ENCODE measurements around the gene BACH2. TPM values are rescaled to one million over a fixed set of nuclear protein-coding genes. Genes with fewer than 3 reads are reported as not detected.

The BACH2 gene
- total RNA-seq, 5 donors from 2014 or later (not counting 1 experiment from before 2014, with no cell fraction given) = 81.9 to 196 (median 96.7) TPM

- Histone ChIP-seq H3K36me3 (ENCODE audit: control insufficient read depth in 2 of 2, extremely low read depth in 1 of 2, insufficient read depth in 1 of 2, low read length in 1 of 2) (no peaks in the 10 kb centered on the region), H3K9me3 (no peaks in the 10 kb centered on the region), H3K27me3 (replicated peaks in 1 of 2; ENCODE audit: control insufficient read depth in 2 of 2, extremely low read depth in 1 of 2, insufficient read depth in 2 of 2, low read length in 1 of 2) (no peaks in the 10 kb centered on the region), H3K4me1 (ENCODE audit: control insufficient read depth in 1 of 2, extremely low read depth in 1 of 2, insufficient read depth in 2 of 2, low read length in 2 of 2) (peaks cover 15 to 36% of the 10 kb centered on the region in 2 experiments), H3K27ac (ENCODE audit: low read length) (no peak overlapping the region), H3K4me3 (ENCODE audit: control insufficient read depth in 1 of 2, extremely low read depth in 1 of 2, low read length in 1 of 2) (no peak overlapping the region)
- DNase-seq = peak in 18 of 35 experiments; percentile 12 to 56 (median 30)
- 71% methylated on average over 5 of the region's 8 CpGs for WGBS (ENCODE audit: insufficient coverage)
- H3K9me3 Mint-ChIP-seq = no peaks in the 10 kb centered on the region
- ChIA-PET CTCF (no interaction called here), POLR2A (interaction anchor here in 1 of 2 donors (1.5 kb wide), 1 partner anchor 22 kb away, joined by 3 read pairs; no protein-coding TSS in a partner anchor)
- H3K27ac Mint-ChIP-seq = peak overlapping the region; percentile 77 to 87
- no peaks in the 10 kb centered on the region for H3K27me3 Mint-ChIP-seq
- ATAC-seq (replicated peaks in 1 of 4) = peak; percentile 64 to 84 (median 81)
- H3K36me3 Mint-ChIP-seq = peaks cover 38% of the 10 kb centered on the region
- H3K4me1 Mint-ChIP-seq = peaks cover 66 to 72% (median 72%) of the 10 kb centered on the region in 3 donors
- H3K4me3 Mint-ChIP-seq = peak overlapping the region in 2 of 3 donors; percentile 18 to 54
These were observed 47.2 kb downstream of the BACH2 start for GRCh38 chr6:90249458-90249857.

GRCh38 chr6:90249034-90249433, 47.6 kb downstream of the BACH2 start:
- H3K27me3 ChIP-seq (replicated peaks in 1 of 2; ENCODE audit: control insufficient read depth in 2 of 2, extremely low read depth in 1 of 2, insufficient read depth in 2 of 2, low read length in 1 of 2) = no peaks in the 10 kb centered on the region
- no peak overlapping the region for H3K4me3 ChIP-seq (ENCODE audit: control insufficient read depth in 1 of 2, extremely low read depth in 1 of 2, low read length in 1 of 2)
- Mint-ChIP-seq H3K27ac (peak overlapping the region; percentile 77 to 87), H3K36me3 (peaks cover 41% of the 10 kb centered on the region), H3K9me3 (no peaks in the 10 kb centered on the region), H3K4me3 (peak overlapping the region in 1 of 3 donors; percentile 54), H3K4me1 (peaks cover 65 to 74% (median 68%) of the 10 kb centered on the region in 3 donors), H3K27me3 (no peaks in the 10 kb centered on the region)
- H3K27ac ChIP-seq (ENCODE audit: low read length) = no peak overlapping the region
- DNase-seq (no peak), ATAC-seq (replicated peaks in 1 of 4) (peak in 3 of 4 experiments; percentile 38 to 46 (median 41))
- H3K36me3 ChIP-seq (ENCODE audit: control insufficient read depth in 2 of 2, extremely low read depth in 1 of 2, insufficient read depth in 1 of 2, low read length in 1 of 2) = no peaks in the 10 kb centered on the region
- CTCF ChIA-PET = no interaction called here
- H3K9me3 ChIP-seq = no peaks in the 10 kb centered on the region
- POLR2A ChIA-PET = interaction anchor here in 1 of 2 donors (0.6 to 1.5 kb wide), 2 partner anchors 22 to 59 kb away, joined by 3 read pairs; no protein-coding TSS in a partner anchor
- H3K4me1 ChIP-seq (ENCODE audit: control insufficient read depth in 1 of 2, extremely low read depth in 1 of 2, insufficient read depth in 2 of 2, low read length in 2 of 2) = peaks cover 15 to 36% of the 10 kb centered on the region in 2 experiments

- Histone ChIP-seq H3K27ac (ENCODE audit: low read length) (no peak overlapping the region), H3K4me1 (ENCODE audit: control insufficient read depth in 1 of 2, extremely low read depth in 1 of 2, insufficient read depth in 2 of 2, low read length in 2 of 2) (peaks cover 10 to 36% of the 10 kb centered on the region in 2 experiments), H3K9me3 (no peaks in the 10 kb centered on the region), H3K27me3 (replicated peaks in 1 of 2; ENCODE audit: control insufficient read depth in 2 of 2, extremely low read depth in 1 of 2, insufficient read depth in 2 of 2, low read length in 1 of 2) (no peaks in the 10 kb centered on the region), H3K4me3 (ENCODE audit: control insufficient read depth in 1 of 2, extremely low read depth in 1 of 2, low read length in 1 of 2) (no peak overlapping the region), H3K36me3 (ENCODE audit: control insufficient read depth in 2 of 2, extremely low read depth in 1 of 2, insufficient read depth in 1 of 2, low read length in 1 of 2) (no peaks in the 10 kb centered on the region)
- H3K27me3 Mint-ChIP-seq = no peaks in the 10 kb centered on the region
- ChIA-PET CTCF (interaction anchor here (0.6 to 0.7 kb wide), 3 partner anchors 32 to 221 kb away, joined by 3 to 4 read pairs (median 3); no protein-coding TSS in a partner anchor), POLR2A (interaction anchor here in 1 of 2 donors (0.6 to 1.2 kb wide), 5 partner anchors 16 to 367 kb away, joined by 3 to 8 read pairs (median 5); no protein-coding TSS in a partner anchor)
- no peaks in the 10 kb centered on the region for H3K9me3 Mint-ChIP-seq
- no peak overlapping the region for H3K4me3 Mint-ChIP-seq
- ATAC-seq (replicated peaks in 1 of 4) = no peak
- no peak for DNase-seq
- H3K4me1 Mint-ChIP-seq = peaks cover 53 to 64% (median 53%) of the 10 kb centered on the region in 3 donors
- H3K27ac Mint-ChIP-seq = no peak overlapping the region
- H3K36me3 Mint-ChIP-seq = peaks cover 41% of the 10 kb centered on the region
These were observed 49.4 kb downstream of the BACH2 start for GRCh38 chr6:90247262-90247661.

GRCh38 chr6:90241229-90241880, 55.3 kb downstream of the BACH2 start:
- Mint-ChIP-seq H3K4me3 (no peak overlapping the region), H3K4me1 (peaks cover 61 to 66% (median 62%) of the 10 kb centered on the region in 3 donors), H3K36me3 (peaks cover 22% of the 10 kb centered on the region), H3K9me3 (no peaks in the 10 kb centered on the region), H3K27me3 (no peaks in the 10 kb centered on the region), H3K27ac (peak overlapping the region; percentile 72 to 86)
- peak in 1 of 4 experiments; percentile 17 for ATAC-seq (replicated peaks in 1 of 4)
- ChIA-PET CTCF (interaction anchor here in 1 of 2 donors (1.0 kb wide), 1 partner anchor 152 kb away, joined by 3 read pairs; no protein-coding TSS in a partner anchor), POLR2A (interaction anchor here (0.6 kb wide), 4 partner anchors 21 to 390 kb away, joined by 3 to 4 read pairs (median 3); no protein-coding TSS in a partner anchor)
- no peak overlapping the region for H3K27ac ChIP-seq (ENCODE audit: low read length)
- H3K36me3 ChIP-seq (ENCODE audit: control insufficient read depth in 2 of 2, extremely low read depth in 1 of 2, insufficient read depth in 1 of 2, low read length in 1 of 2) = no peaks in the 10 kb centered on the region
- H3K9me3 ChIP-seq = no peaks in the 10 kb centered on the region
- no peak for DNase-seq
- no peaks in the 10 kb centered on the region for H3K27me3 ChIP-seq (replicated peaks in 1 of 2; ENCODE audit: control insufficient read depth in 2 of 2, extremely low read depth in 1 of 2, insufficient read depth in 2 of 2, low read length in 1 of 2)
- WGBS (ENCODE audit: insufficient coverage) = no CpG with 5 or more reads among the region's 3 CpGs
- H3K4me1 ChIP-seq (ENCODE audit: control insufficient read depth in 1 of 2, extremely low read depth in 1 of 2, insufficient read depth in 2 of 2, low read length in 2 of 2) = peaks cover 25 to 52% of the 10 kb centered on the region in 2 experiments
- H3K4me3 ChIP-seq (ENCODE audit: control insufficient read depth in 1 of 2, extremely low read depth in 1 of 2, low read length in 1 of 2) = no peak overlapping the region

- WGBS (ENCODE audit: insufficient coverage) = no CpG with 5 or more reads among the region's 5 CpGs
- Mint-ChIP-seq H3K27me3 (no peaks in the 10 kb centered on the region), H3K27ac (peak overlapping the region; percentile 84 to 85), H3K4me1 (peaks cover 76 to 79% (median 79%) of the 10 kb centered on the region in 3 donors), H3K9me3 (no peaks in the 10 kb centered on the region), H3K4me3 (peak overlapping the region; percentile 1 to 48 (median 9)), H3K36me3 (peaks cover 18% of the 10 kb centered on the region)
- peak in 1 of 35 experiments; percentile 21 for DNase-seq
- peak overlapping the region; percentile 68 for H3K27ac ChIP-seq (ENCODE audit: low read length)
- no peaks in the 10 kb centered on the region for H3K27me3 ChIP-seq (replicated peaks in 1 of 2; ENCODE audit: control insufficient read depth in 2 of 2, extremely low read depth in 1 of 2, insufficient read depth in 2 of 2, low read length in 1 of 2)
- H3K36me3 ChIP-seq (ENCODE audit: control insufficient read depth in 2 of 2, extremely low read depth in 1 of 2, insufficient read depth in 1 of 2, low read length in 1 of 2) = no peaks in the 10 kb centered on the region
- H3K9me3 ChIP-seq = no peaks in the 10 kb centered on the region
- peaks cover 51 to 73% of the 10 kb centered on the region in 2 experiments for H3K4me1 ChIP-seq (ENCODE audit: control insufficient read depth in 1 of 2, extremely low read depth in 1 of 2, insufficient read depth in 2 of 2, low read length in 2 of 2)
- no peak for ATAC-seq (replicated peaks in 1 of 4)
- H3K4me3 ChIP-seq (ENCODE audit: control insufficient read depth in 1 of 2, extremely low read depth in 1 of 2, low read length in 1 of 2) = no peak overlapping the region
- ChIA-PET CTCF (interaction anchor here (0.5 to 1.6 kb wide), 4 partner anchors 20 to 144 kb away, joined by 3 read pairs; no protein-coding TSS in a partner anchor), POLR2A (interaction anchor here in 1 of 2 donors (0.5 to 1.1 kb wide), 5 partner anchors 20 to 34 kb away, joined by 3 to 9 read pairs (median 4); no protein-coding TSS in a partner anchor)
These were observed 58.0 kb downstream of the BACH2 start for GRCh38 chr6:90238496-90239266.
